ENCODE results near the gene ZNF821.
"Not testable (repeated sequence)": the region's sequence is repeated elsewhere in the genome, so short reads cannot be mapped to it uniquely, and the experiment has no call there.

The ZNF821 gene, protein sequence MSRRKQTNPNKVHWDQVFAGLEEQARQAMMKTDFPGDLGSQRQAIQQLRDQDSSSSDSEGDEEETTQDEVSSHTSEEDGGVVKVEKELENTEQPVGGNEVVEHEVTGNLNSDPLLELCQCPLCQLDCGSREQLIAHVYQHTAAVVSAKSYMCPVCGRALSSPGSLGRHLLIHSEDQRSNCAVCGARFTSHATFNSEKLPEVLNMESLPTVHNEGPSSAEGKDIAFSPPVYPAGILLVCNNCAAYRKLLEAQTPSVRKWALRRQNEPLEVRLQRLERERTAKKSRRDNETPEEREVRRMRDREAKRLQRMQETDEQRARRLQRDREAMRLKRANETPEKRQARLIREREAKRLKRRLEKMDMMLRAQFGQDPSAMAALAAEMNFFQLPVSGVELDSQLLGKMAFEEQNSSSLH

GRCh38 chr16:71883849-71884638, at the start of gene ZNF821:
ZNF821 (minus strand) TSS chr16:71884182; CDS start chr16:71879946, 4,236 bp downstream.
- DNase-seq (ENCODE audit: low read depth in 2 of 2): peak; percentile 40 to 43

- DNase-seq (ENCODE audit: low read depth in 2 of 2): no peak
Measured at GRCh38 chr16:71933017-71933416, 49.0 kb upstream of the ZNF821 start.

- DNase-seq (ENCODE audit: low read depth in 2 of 2): no peak
Measured at GRCh38 chr16:71931599-71931998, 47.6 kb upstream of the ZNF821 start.

DNA sequence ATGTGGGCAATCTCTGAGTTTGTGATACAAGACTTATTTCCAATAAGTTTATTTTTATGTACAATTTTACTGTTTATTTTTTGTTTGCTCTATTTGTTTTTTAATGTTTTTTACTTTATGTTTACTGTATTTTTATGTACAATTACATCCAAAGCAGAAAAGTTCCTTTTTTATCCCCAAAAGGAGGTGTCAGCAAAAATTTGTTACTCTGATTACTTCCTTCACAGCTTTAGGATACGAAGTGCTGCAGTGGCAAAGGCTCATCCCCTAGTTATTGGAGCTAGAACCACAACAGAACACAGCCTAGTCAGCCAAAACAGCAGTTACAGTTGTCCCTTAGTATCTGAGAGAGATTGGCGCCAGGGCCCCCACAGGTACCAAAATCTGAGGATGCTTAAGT, 47.0 kb upstream of the ZNF821 start:
- DNase-seq (ENCODE audit: low read depth in 2 of 2): no peak

DNA sequence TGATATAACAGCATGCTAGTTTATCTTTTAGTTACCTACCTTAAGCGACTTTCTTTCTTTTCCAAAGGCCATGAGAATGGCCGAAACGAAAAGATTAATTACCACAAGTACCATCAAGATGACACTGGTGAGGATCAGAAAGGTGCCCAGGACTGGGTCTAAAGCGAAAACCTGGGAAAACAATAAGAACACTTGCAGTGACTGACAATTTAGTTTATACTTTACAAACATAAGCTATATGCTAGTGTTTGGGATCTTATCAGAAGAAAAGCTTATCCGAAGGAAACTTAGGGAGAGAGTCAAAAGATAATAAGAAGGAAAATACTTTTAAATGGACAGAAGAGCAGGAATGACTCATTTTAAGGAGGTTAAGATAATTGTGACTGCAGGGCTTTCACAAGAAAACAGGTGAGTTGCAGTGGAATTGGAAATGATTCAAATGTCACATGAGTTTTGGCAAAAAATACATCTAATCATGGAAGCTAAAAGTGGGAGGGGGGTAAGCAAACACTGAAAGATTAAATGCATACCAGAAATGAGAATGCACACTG, 46.1 kb upstream of the ZNF821 start:
- no peak for DNase-seq (ENCODE audit: low read depth in 2 of 2)

DNA sequence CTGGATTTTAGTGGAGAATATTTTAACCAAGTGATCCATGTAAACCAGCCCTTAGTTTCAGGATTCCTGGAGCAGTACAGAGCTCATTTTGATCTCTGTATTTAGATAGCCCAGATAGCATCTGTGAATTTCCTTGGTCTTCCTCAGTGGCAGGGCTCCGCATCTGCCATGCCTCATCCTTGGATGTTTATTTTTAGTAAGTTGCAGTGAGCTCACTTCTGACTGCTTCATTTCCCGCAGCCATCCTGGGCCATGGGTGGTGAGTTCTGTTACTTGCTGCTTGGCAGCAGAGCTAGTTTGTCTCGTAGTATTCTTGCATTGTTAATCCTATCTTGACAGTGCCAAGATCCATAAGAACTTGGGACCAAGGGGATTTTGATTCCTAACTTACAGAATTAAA, 45.1 kb upstream of the ZNF821 start:
- no peak for DNase-seq (ENCODE audit: low read depth in 2 of 2)

GRCh38 chr16:71927787-71928186, 43.8 kb upstream of the ZNF821 start:
- no peak for DNase-seq (ENCODE audit: low read depth in 2 of 2)

GRCh38 chr16:71927383-71927782, 43.4 kb upstream of the ZNF821 start:
- DNase-seq (ENCODE audit: low read depth in 2 of 2): no peak

GRCh38 chr16:71924710-71925109, 40.7 kb upstream of the ZNF821 start:
- no peak for DNase-seq (ENCODE audit: low read depth in 2 of 2)

GRCh38 chr16:71923941-71924690, 40.1 kb upstream of the ZNF821 start:
- DNase-seq (ENCODE audit: low read depth in 2 of 2): no peak

DNA sequence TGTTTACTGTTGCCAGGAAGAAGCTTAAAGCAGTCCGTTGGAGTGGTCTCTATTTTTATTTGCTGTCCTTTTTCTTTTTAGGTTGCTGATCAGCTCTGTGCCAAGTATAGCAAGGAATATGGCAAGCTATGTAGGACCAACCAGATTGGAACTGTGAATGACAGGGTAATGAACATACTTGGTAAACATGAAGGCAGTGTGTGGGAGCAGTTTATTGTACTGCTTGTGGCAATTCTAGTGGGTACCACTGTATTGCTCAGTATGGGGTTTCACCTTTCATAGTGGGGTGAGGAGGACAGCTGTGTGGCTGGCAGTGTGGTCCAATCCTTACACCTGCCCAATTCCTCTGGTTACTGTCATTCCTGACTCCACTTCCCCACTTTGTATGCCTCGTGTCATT, 36.7 kb upstream of the ZNF821 start:
- DNase-seq (ENCODE audit: low read depth in 2 of 2): no peak

GRCh38 chr16:71919035-71919434, 35.1 kb upstream of the ZNF821 start:
- DNase-seq (ENCODE audit: low read depth in 2 of 2): no peak

DNA sequence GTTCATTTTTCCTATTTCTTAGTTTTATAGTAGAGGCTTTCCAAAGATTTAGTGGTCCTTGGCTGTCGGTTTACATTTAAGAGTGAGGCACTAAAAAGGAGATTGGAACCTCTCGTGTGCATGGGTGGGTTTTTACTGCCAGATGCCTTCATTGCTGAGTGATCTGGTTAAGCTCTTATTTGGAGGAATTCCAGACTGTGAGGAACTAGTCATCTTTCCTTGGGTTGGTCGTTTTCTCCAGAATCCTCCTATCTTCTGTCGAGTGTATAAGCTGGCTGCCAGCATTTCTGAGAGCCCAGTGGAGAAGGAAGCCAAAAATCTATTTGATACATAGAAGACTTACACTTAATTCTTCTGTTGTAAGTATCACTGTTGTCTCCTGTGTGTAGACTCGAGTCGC, 33.9 kb upstream of the ZNF821 start:
- no peak for DNase-seq (ENCODE audit: low read depth in 2 of 2)

- no peak for DNase-seq (ENCODE audit: low read depth in 2 of 2)
Measured at GRCh38 chr16:71916397-71916920, 32.5 kb upstream of the ZNF821 start.

GRCh38 chr16:71915350-71915749, 31.4 kb upstream of the ZNF821 start:
- no peak for DNase-seq (ENCODE audit: low read depth in 2 of 2)

DNA sequence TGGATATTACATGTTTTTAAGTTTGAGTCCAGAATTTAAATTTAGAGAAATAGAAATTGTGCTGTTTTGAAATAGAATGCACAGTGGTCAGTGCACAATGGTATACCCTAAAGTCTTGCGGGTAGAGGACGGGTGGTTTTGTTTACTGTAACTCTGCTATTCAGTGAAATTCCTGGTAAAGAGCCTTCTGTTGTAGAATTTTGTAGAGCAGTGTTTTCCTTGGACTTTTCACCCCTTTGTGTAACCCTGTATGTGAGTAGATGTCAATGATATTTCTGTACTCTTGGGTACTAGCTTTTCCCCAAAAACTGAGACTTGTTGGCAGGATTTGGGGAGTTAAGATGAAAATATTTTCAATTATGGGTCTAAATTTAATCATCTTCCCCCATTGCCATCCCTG, 30.8 kb upstream of the ZNF821 start:
- no peak for DNase-seq (ENCODE audit: low read depth in 2 of 2)

GRCh38 chr16:71912534-71913275, 28.7 kb upstream of the ZNF821 start:
- DNase-seq (ENCODE audit: low read depth in 2 of 2): no peak

GRCh38 chr16:71911121-71911520, 27.1 kb upstream of the ZNF821 start:
- no peak for DNase-seq (ENCODE audit: low read depth in 2 of 2)

GRCh38 chr16:71905765-71906164, 21.8 kb upstream of the ZNF821 start:
- not testable (repeated sequence) for DNase-seq (ENCODE audit: low read depth in 2 of 2)

DNA sequence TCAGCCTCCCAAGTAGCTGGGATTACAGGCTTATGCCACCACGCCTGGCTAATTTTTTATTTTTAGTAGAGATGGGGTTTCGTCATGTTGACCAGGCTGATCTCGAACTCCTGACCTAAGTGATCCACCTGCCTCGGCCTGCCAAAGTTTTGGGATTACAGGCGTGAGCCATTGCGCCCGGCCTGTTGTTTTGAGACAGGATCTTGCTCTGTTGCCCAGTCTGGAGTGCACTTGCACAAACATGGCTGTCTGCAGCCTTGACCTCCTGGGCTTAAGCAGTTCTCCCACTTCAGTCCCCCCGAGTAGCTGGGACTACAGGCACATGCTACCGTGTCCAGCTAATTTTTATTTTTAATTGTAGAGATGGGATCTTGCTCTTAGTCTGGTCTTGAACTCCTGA, 20.3 kb upstream of the ZNF821 start:
- DNase-seq (ENCODE audit: low read depth in 2 of 2): no peak

DNA sequence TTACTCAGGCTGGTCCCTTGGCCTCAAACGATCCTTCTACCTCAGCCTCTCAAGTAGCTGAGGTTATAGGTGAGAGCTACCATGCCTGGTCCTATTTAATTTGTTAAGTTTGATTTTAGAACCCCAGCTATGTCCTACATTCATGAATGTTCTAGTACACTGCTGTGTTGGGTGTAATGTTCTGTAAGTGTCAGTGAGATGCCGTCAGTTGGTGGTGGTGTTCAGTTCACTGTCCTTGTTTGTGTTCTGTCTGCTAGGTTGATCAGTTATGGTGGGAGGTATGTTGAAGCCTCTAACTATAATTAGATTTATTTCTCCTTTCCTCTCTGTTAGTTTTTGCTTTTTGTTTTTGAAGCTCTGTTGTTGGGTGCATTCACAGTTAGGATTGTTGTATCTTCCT, 19.6 kb upstream of the ZNF821 start:
- no peak for DNase-seq (ENCODE audit: low read depth in 2 of 2)
